HepG2 (cell line): ENCODE data around the gene ASCL2. TPM values are rescaled to one million over a fixed set of nuclear protein-coding genes. Genes with fewer than 3 reads are reported as not detected.
A peak's percentile ranks its signal among the peaks of the same experiment; 100 is the strongest.

Source experiments
- ATF7-NPFF ChIP-seq: sonication (generic); formaldehyde crosslinking; IDR thresholded peaks from 2 replicates; pipeline ENCODE4 v1.8.1; 2023; ENCODE audit warnings: mild to moderate bottlenecking, low read depth, missing genetic modification reagents, moderate library complexity
- BCL6 ChIP-seq: IDR thresholded peaks from 2 replicates; pipeline ENCODE4 v1.6.1; 2016; ENCODE audit warnings: missing genetic modification reagents, missing compliant biosample characterization
- BRF2 ChIP-seq: sonication (generic); formaldehyde crosslinking; IDR thresholded peaks from 2 replicates; pipeline ENCODE4 v1.8.1; 2022; ENCODE audit warnings: mild to moderate bottlenecking, missing genetic modification reagents
- CENPBD1 ChIP-seq: sonication (generic); formaldehyde crosslinking; IDR thresholded peaks from 2 replicates; pipeline ENCODE4 v1.8.0; 2022; ENCODE audit warnings: missing genetic modification reagents, low read depth, mild to moderate bottlenecking, borderline replicate concordance
- MED1 ChIP-seq: sonication (generic); formaldehyde crosslinking; IDR thresholded peaks from 2 replicates; pipeline ENCODE4 v1.4.0; 2020; ENCODE audit warnings: missing genetic modification reagents
- RERE ChIP-seq: IDR thresholded peaks from 2 replicates; pipeline ENCODE4 v1.6.1; 2016; ENCODE audit warnings: low read depth, missing genetic modification reagents, missing compliant biosample characterization
- SP2 ChIP-seq: sonication (generic); formaldehyde crosslinking; IDR thresholded peaks from 2 replicates; pipeline ENCODE4 v1.5.1; 2020; ENCODE audit warnings: mild to moderate bottlenecking, missing genetic modification reagents
- ZNF598 ChIP-seq: sonication (generic); formaldehyde crosslinking; IDR thresholded peaks from 2 replicates; pipeline ENCODE4 v1.5.1; 2020; ENCODE audit warnings: mild to moderate bottlenecking, missing genetic modification reagents, borderline replicate concordance
- ZNF720 ChIP-seq: sonication (generic); formaldehyde crosslinking; IDR thresholded peaks from 2 replicates; pipeline ENCODE4 v1.4.0; 2020; ENCODE audit warnings: missing genetic modification reagents
- polyA plus RNA-seq, 8 experiments: library from polyadenylated mRNA; depleted of rRNA in 3 of 8; stranded (reverse) in 7 of 8; unstranded in 1 of 8; fragments of >200 nt; fragmentation: Illumina TruSeq in 4 of 8; extraction: Trizol in 4 of 8; gene quantifications; 2 replicates each; pipeline versions ENCODE4 v1.2.1 to v1.2.3, GENCODE V29; 2011 to 2016; ENCODE audit warnings: low read depth in 4 of 8, missing spikeins in 1 of 8, mixed read lengths in 1 of 8; ENCODE audit not compliant: insufficient read depth in 1 of 8
- total RNA-seq, 5 experiments: library from RNA; depleted of rRNA; stranded (reverse); fragments of >200 nt; fragmentation: Illumina TruSeq; extraction: Trizol; gene quantifications; 2 replicates each; pipeline ENCODE4 v1.2.3, GENCODE V29; 2016; ENCODE audit warnings: low read depth in 1 of 5

The ASCL2 gene
- total and polyA plus RNA-seq, 2 of the 13 experiments (the other 11 are each of a cell fraction or from before 2014, with no cell fraction given): 0.07 TPM; not detected in 1

- TF ChIP-seq RERE (CRISPR knock-in tag) (0 out of 2 replicates have a peak, but pooled peaks have one; percentile 28), SP2 (CRISPR knock-in tag) (no peak), MED1 (CRISPR knock-in tag) (peak; percentile 57; the same call in 1 of the 2 replicates), BCL6 (CRISPR knock-in tag) (peak; percentile 60; the same call in 1 of the 2 replicates), ZNF720 (CRISPR knock-in tag) (no peak), BRF2 (CRISPR knock-in tag) (no peak), ZNF598 (CRISPR knock-in tag) (no peak), CENPBD1 (no peak), ATF7-NPFF (no peak; the same call in 1 of the 2 replicates)
Observed at GRCh38 chr11:2268729-2269600, 1.4 kb downstream of the ASCL2 start (continued).
